GM18907 (cell line): Measurements from ENCODE around the gene FOCAD.

Experiments used
- ATAC-seq: cut with Tn5 transposase; IDR thresholded peaks from one replicate; pipeline ENCODE4 v1.9.1; 2021; ENCODE audit warnings: mild to moderate bottlenecking, moderate library complexity; ENCODE audit not compliant: unreplicated experiment

The FOCAD gene

DNA sequence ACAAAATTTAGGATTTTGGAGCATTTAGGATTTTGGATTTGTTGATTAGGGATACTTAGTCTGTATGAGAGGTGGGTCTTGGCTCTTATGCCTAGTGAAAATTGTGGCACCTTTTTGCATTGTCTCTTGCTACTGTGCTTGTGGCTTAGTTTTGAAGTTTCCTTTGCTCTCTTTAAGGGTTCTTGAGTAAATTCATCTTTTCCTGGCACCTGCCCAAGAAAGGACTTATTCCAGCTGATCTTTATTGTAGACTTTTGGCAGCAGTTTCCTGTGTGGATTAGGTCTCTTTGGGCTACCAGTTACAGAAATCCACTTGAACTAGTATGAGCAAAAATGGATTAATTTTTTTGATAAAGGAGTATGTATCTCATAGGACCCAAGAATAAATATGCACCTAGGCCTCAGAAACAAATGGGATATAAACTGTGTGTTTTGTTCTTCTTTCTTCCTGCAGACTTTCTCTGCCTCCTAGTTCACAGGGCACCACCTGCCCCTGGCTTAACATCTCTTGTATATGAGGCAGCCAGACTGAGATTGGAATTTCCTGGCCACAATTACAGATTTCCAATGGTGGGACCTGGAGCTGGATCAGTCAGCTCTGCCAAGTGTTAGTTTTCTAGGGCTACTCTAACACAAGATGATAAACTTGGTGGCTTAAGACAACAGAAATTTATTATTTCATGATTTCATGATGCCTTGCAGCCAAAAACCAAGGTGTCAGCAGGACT lies 44.6 kb downstream of the FOCAD start:
- ATAC-seq: no peak

DNA sequence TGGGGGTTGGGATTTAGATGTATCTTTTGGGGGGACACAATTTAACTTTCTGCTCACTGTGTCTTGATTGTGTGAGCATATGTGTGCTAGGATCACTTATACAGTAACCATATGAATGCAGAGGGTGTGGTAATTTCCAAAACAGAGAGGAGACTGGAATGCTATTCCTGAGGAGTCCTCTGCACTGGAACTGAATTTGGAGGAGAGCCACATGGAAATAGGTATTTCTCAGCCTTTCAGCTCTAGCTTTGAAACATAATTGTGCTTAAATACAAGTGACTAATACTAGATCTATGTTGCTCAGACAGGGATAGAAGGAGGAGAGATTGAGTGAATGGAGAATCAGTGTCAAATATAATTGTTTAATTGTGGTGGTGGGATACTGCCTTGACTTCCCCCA lies 45.5 kb downstream of the FOCAD start:
- no peak for ATAC-seq

DNA sequence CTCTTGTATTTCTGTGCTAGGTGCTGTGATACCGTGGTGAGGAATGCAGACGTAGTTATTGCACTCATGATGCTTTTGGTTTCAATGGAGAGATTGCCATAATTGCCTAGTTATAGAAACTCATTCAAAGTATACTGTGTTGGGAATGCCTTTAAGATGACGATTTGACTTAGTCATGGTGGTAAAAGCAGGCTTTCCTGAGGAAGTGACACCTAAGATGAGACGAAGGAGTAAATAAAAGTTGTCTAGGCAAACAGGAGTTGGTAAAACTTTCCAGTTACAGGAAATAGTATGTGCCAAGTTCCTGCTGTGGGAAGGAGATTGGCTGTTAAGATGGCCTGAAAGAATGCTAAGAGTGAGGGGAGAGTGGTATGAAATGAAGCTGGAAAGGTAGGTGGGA lies 48.1 kb downstream of the FOCAD start:
- no peak for ATAC-seq

DNA sequence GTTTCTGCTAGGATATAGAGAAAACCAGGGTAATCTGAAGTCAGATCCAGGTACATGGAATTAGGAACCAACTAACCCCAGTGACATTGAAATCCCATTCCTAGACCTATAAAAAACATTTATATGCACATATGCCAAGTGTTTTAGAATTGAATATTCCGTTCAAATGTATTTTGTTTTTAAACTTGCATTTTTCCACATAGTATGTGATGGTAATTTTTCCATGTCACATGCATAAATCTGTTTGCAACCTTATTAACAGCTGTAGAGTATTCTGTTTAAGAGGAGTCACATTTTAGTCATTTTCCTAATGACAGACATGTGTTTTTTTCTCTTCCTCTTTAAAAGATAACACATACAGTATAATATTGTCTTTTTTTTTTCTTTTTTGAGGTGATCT lies 50.2 kb downstream of the FOCAD start:
- ATAC-seq: no peak

DNA sequence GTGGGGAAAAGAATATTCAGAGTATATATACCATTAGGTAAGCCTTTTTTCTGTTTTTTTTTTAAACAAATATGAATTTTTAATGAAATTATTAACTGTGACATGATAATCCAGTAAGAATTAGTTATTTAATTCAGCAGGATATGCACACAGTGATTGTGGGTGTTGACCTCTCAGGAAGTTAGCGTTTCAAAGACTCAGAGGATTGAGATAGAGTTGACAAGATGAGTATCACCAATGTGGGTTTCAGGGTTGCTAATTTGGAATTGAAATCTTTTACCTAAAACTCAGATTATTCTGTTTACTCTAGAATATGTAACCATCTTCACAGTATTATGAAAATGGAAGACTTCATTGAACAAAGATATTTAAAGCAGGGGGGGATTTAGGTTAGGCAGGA lies 56.2 kb downstream of the FOCAD start:
- ATAC-seq: no peak

DNA sequence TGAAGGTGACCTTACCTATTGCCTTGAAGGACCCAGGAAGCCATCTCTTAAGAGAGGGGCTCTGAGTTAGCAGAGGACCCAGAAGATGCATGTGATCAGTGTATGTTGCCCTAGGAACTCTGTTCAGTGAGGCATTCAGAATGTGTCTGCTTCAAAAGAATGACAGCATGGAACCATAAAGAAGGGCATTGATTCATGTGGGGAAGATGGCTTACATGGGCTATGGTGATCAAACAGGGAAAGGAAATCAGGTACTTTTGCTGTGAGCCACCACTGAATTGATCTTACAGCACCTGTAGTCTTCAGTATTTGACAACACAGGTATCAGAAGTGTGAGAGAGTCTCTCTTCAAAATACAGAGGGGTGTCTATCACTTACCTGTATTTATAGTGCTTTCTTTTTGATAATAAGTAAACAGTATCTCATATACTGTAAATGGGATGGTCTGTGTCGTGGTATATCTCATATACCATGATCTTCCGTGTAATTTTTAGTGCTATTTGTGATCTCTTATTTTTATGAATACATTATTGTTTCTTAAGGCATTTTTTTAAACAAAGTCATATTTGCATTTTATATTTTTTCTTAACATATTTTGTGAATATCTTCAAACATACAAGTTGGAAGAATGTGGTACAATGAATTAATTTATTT lies 57.0 kb downstream of the FOCAD start:
- ATAC-seq: no peak

DNA sequence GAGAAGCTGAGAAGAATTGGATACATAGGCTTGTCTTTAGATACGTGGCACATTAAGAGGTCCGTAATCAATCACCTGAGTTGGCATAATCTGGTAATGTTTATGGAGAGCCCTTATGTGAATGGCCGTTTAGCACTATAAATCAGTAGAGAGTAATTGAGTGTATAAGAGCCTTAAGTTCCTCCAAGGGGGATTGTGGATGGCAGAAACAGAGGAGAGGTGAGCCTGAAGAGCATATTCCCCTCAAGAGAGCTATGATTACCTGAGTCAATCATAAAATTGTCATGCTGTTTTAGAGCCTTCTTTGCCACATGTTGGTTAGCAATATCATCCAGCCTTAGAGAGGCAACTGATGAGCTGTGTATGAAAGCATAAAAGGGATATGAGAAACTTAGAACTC lies 58.8 kb downstream of the FOCAD start:
- no peak for ATAC-seq

DNA sequence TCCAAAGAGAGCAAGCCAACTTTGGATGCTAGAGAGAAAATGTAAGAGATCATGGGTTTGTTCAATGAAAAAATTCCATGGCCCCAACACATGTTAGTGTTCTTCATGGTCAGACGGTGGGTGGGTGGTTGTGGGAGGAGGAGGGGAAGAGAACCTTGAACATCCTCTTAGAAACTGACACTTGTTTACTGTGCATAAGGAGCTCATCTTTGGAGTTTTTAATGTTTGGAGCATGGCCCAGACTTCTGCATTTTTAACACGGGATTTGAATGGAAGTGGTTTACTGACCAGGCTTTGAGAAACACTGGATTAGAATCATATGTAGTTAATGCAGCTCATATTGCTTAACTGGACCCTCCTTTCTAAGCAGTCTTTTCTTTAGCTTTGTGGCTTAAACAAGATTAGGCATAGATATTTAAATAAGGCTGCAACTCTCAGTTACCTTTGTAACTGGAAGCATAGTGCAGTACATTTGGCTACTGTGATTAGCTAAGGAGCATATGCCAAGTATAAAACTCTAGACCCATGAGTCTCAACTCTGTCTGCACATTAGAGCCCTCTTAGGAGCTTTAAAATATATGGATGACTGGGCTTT lies 60.1 kb downstream of the FOCAD start:
- ATAC-seq: no peak

DNA sequence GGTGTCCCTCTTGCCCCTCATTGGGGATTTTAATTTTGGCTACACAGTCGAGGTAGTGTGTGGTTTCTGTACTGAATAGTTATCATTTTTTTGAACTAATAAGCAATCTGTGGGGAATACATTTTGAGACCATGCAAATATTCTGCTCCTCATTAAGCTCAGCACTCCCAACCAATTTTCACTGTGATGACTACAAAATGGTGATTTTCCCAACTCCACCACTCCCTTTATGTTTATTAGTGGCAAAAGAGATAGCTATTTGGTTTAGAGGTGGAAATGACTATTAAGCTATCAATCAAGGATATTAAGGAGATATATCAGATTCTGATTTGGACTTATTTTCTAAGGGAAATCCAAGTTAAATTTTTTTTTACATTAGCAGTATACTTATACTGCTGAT lies 62.9 kb downstream of the FOCAD start:
- ATAC-seq: no peak

DNA sequence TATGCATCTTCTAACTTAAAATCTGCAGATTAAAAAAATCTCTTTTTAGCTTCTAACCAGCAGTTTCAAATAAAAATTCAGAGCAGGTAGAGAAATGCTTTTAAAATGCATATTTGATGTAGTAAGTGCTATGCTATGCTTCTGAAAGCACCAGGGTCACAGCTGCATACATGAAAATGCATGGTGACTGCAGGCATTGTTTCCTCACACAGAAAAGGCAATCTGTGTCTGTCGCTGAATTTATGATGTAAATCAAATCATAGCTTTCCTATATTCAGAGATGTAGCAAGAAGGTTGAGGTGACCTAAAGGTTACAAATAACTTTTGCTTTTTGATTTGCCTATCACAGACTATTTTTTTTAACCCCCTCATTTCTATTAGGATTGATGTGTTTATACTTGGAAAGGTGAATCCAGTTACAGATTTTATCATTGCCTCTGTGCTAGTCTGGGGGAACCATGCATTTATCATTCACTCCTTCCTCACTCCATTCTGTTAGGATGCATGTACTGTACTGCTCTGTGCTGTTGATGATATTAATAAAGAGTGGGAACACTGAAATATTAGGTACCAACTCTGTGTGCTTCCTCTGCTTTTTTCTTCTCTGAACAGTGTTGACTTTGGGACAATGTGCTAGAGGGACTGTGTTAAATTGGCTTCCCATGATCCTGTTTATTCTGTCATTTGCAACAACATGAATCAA lies 65.6 kb downstream of the FOCAD start:
- no peak for ATAC-seq

DNA sequence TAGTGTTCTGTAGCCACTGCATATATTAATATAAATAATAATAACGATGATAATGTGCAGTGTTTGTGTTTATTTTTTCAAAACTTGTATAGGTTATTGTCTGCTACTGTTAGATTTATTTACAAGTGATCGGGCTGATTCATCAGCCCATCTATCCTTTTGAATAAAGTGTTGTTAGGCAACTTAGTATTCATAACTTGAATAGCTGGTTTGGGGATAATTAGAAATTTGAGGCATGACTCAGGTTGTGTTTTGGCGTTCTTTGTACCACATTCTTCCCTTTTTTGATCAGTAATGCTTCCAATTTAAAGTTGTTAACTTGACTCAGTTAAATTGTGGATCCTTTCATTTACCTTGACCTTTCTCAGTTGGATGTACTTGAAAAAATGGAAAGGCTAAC lies 69.7 kb downstream of the FOCAD start:
- ATAC-seq: no peak

DNA sequence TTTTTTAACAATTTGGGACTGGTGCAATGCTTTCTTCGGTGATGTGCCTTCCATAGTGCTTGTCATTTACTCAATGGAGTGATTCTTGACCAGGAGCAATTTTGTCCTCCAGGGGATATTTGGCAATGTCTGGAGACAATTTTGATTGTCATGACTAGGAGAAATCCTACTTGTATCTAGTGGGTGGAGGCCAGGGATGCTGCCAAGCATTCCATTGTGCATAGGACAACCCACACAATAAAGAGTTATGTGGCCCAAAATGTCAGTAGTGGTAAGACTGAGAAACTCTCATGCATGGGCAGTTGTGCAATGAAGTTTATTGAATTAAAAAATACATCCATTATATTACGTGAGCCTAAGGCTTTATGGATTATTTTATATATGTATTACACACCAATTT lies 70.5 kb downstream of the FOCAD start:
- ATAC-seq: no peak

DNA sequence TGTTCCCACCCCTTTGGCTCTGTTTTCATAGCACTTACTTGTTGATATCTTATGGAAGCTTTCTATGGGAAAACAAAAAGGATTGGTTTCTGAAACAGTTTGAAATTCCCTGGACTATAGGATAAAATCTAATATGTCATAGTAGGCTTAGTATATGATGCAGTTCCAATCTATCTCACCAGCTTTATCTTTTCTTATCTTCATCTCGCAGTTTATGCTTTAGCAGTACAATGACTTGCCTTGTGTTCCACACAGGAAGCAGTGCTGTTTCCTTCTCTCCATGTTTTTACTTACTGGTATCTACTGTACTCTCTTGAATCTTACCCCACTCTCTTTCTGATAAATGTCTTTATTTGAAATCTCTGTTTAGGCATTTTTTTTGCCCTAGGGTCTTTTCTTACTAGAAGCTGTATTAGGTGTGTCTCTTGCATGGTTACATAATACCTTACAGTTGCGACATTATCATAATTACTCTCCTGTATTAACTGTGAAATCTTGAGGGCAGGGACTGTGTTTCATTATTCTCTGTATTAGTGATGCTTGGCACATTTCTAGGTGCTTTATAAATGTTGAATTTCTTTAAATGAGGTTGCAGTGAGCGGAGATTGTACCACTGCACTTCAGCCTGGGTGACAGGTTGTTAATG lies 76.3 kb downstream of the FOCAD start:
- no peak for ATAC-seq

DNA sequence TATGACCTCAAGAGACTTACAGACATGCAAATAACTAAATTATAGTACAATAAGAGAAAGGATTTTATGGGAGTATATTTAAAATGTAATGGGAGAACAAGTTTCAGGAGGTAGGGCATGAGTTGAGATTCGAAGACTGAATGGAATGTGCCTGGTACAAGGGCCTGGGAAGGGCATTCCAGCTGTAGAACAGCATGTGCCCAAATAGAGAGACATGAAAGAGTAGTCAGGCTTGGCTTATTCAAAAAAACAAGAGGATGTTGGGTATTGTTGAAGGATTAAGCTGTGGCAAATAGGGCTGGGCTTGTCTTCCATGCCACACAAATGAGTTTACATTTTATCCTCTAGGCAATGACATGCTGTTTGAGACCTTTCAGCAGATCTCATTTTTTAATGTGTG lies 86.9 kb downstream of the FOCAD start:
- no peak for ATAC-seq

DNA sequence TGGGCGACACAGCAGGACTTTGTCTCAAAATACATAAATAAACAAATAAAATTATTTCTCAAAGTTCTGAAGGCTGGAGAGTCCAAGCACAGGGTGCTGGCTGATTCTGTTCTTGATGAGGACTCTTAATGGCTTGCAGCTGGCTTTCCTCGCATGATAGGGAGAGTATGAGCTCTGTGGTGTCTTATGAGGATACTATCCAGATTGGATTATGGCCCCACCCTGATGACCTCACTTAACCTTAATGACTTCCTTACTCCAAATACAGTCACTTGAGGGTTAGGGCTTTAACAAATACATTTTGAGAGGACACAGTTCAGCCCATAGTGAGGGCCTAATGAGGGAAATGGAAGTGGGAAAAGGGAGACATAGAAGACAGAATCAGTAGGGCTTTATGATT lies 87.7 kb downstream of the FOCAD start:
- no peak for ATAC-seq

DNA sequence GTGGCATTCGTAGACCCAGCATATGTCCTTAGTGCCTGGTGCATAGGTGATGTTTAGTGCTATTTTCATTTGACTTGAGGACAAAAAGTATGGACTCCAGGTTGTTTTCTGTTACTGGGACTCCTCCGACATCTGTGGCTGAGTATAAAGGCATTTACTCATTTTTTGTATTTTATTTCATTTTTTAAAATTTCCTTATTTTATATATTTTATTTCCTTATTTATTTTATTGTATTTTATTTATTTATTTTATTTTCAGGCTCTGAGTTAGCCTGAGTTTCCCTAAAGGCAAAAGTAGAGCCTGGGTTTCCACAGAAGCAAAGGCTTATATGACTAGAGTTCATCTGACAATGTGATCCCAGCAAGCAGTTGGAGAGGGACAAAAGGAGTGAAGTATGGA lies 91.6 kb downstream of the FOCAD start:
- no peak for ATAC-seq

DNA sequence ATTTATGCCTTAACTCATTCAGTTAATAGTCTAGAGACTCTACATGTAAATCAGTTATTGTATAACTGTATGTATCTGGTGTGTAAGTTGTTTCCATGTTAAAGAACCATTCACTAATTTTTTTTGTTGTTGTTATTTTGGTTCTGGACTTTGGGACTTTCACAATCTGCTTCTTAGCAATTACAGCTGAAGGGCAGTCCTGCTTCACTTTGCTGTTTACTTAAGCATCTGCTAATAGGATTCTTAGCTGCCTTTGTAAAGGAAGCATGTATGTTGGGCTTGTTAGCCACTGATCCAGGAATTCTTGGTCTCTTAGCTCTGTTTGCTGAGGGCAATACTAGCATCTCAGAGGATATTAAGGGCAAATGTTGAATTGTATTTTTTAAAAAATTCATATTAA lies 97.0 kb downstream of the FOCAD start:
- no peak for ATAC-seq

DNA sequence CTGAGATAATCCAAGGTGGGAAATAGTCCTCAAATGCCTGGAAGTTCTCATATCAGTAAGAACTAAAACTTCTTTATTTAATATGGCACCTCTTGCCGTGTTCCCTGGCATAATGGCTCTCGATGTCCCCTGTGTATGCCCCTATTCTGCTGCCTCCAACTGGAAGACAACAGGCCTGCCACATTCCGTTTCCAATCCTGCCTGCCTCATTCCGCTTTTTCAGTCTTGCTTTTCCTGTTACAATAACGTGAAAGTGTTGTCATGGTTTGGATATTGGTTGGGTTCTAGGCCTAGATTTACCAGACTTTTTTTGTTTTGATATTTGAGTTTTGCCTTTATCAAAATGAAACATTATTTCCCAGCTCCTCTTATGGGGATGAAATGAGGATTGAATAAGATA lies 98.2 kb downstream of the FOCAD start:
- ATAC-seq: no peak

DNA sequence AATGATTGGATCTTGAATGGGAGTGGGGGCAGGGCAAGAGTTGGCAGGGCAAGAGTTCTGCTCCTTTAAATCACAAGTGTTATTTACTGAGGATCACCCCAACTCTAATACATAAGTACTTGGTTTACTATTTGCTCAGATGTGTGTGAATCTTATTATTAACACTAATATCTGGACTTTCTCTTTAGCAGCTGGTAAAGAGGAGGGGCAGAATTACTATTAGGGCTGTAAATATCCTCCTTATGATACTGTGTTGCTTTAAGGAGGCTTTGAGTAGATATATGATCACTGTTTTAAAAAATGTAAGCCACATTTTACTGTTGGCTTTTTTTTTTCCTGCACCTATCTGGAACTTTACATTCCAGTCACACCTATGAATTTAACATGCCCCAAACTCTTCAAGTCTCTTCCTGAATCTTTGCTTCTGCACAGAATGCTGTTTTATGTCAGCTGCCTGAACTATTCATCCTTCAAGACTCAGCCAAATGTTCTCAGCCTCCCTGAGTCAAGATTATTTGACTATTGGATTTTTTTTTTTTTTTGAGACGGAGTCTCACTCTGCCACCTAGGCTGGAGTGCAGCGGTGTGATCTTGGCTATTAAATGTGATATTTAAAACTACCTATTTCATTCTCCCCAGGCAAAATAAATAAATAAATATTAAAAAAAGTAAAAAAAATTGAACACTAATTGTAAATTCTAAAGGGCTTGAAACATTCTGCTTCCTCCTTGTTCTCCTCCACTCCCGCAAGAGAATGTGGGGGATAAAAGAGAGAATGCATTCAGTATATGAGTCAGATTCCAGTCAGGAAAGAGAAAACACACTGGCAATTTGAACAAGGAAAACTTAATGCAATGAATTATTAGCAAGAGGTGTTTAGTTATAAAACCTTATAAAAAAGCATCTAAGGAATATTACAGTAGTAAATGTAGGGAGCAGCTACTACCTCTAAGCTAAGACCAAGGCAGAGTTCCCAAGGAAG lies 99.3 kb downstream of the FOCAD start:
- ATAC-seq: no peak

DNA sequence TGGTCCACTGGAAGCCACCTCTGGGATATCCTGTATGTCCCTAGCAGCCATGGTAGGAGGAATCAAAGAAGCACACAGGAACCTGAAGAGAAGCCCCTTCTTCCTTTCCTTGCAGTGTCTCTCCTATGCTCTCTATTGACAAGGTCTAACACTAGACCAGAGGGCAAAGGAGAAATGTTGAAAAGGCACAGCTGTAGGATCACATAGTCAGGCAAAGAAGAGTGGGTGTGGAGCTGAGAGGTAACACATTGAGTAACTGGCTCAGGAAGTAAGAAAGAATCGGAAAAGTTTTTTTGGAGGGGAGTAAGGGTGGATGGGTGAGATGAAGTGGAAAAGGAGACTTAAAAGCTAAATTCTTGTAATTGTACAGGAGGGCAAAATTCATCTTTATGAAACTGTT lies 100.1 kb downstream of the FOCAD start:
- ATAC-seq: no peak
